Mucosa of descending colon (tissue), 3 donors: Measurements from ENCODE around the gene AQP6. TPM values are rescaled to one million over a fixed set of nuclear protein-coding genes. Genes with fewer than 3 reads are reported as not detected.

Experiments
- ATAC-seq: fragments of 200-7000 bp; cut with Tn5 transposase; one replicate; pipeline ENCODE4 v1.9.1; 2020; ENCODE audit warnings: mild to moderate bottlenecking, moderate library complexity
- DNase-seq, 3 donors: peaks; one replicate each; pipeline ENCODE4 v3.0.0-alpha.2; 2020
- H3K36me3 ChIP-seq: fragments of 200-600 bp; one replicate; pipeline ENCODE4 v1.8.0; 2021; ENCODE audit warnings: low read depth, mild to moderate bottlenecking
- H3K4me1 ChIP-seq: fragments of 200-600 bp; one replicate; pipeline ENCODE4 v1.8.0; 2021; ENCODE audit warnings: low read depth, mild to moderate bottlenecking
- H3K4me3 ChIP-seq: fragments of 200-600 bp; one replicate; pipeline ENCODE4 v1.8.0; 2021; ENCODE audit warnings: mild to moderate bottlenecking
- H3K9me3 ChIP-seq: fragments of 200-600 bp; one replicate; pipeline ENCODE4 v1.8.0; 2021; ENCODE audit warnings: mild to moderate bottlenecking
- intact Hi-C, 2 donors: fragments of 100-400 bp; cut with DNase I in 1 of 2; cut with micrococcal nuclease in 1 of 2; formaldehyde crosslinking; loops; one replicate each; pipeline versions ENCODE4 v1.11.0 to v1.11.1; 2022; cut with DNase I, micrococcal nuclease
- total RNA-seq, 3 donors: library from RNA; stranded (reverse); fragmentation: NEBNext Ultra II Directional in 2 of 3; extraction: Animal tissue kit (Norgen Biotek cat#: 25700) in 2 of 3; gene quantifications; one replicate each; pipeline versions ENCODE4 v1.2.1 to v1.2.4, GENCODE V29; 2021 to 2023
- TF ChIP-seq, protein P1 (sequence below): fragments of 200-600 bp; IDR thresholded peaks from one replicate; pipeline ENCODE4 v1.8.0; 2022; ENCODE audit warnings: antibody characterized with exemption, mild to moderate bottlenecking
- donor health status: DM: no; HTN: no; CAD: no; lungs with moderate emphysema.
- donor health status: DM: no; HTN: no; CAD: no.
- donor health status: DM: no; HTN: yes; CAD: no.

Gene AQP6
- total RNA-seq, 3 donors from 2014 or later, result 0.54 TPM; not detected in 2

DNA sequence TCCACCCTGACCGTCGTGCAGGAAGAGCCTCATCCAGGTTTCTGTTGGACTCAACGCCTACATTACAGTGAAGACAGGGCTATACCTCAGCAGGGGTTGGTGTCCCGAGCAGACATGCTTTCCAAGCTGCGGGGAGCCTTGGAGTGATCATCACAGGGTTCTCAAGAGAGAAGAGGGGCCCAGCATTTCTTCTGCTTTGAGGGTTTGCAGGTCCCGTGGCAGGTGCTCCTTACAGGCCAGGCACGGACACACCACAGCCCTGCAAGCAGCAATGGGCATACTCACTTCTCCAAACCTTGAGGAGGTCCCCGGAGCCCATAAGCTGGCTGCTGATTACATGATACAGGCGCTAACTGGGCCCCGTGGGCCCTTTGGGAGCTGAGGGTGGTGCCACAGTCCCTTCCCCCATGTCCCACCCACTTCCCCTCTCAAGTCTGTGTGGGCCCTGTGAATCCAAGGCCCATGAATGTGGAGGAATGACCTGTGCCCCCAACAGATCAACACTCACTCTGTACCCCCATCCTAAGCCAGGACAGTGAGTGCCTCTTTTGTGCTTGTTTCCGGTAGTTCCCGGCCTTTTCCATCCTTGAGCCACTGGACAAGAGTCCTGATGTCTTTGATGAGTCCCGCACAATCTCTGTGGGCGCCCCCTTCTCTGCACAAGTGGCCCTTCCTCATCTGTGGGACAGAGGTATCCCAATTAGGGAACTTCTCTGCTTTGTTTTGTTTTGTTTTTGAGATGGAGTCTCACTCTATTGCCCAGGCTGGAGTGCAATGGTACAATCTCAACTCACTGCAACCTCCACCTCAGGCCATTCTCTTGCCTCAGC lies 21.1 kb upstream of the AQP6 start:
- Histone ChIP-seq H3K9me3 (no peaks in the 10 kb centered on the region), H3K4me3 (no peak overlapping the region), H3K36me3 (no peaks in the 10 kb centered on the region), H3K4me1 (no peaks in the 10 kb centered on the region)
- TF ChIP-seq, protein P1, sequence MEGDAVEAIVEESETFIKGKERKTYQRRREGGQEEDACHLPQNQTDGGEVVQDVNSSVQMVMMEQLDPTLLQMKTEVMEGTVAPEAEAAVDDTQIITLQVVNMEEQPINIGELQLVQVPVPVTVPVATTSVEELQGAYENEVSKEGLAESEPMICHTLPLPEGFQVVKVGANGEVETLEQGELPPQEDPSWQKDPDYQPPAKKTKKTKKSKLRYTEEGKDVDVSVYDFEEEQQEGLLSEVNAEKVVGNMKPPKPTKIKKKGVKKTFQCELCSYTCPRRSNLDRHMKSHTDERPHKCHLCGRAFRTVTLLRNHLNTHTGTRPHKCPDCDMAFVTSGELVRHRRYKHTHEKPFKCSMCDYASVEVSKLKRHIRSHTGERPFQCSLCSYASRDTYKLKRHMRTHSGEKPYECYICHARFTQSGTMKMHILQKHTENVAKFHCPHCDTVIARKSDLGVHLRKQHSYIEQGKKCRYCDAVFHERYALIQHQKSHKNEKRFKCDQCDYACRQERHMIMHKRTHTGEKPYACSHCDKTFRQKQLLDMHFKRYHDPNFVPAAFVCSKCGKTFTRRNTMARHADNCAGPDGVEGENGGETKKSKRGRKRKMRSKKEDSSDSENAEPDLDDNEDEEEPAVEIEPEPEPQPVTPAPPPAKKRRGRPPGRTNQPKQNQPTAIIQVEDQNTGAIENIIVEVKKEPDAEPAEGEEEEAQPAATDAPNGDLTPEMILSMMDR, result no peak
- DNase-seq (no peak), ATAC-seq (no peak)
- intact Hi-C loops, result no loop called here

- DNase-seq (no peak), ATAC-seq (peak; percentile 26)
- Histone ChIP-seq H3K4me1 (no peaks in the 10 kb centered on the region), H3K36me3 (no peaks in the 10 kb centered on the region), H3K9me3 (no peaks in the 10 kb centered on the region), H3K4me3 (no peak overlapping the region)
- TF ChIP-seq, protein P1, result no peak
- intact Hi-C loops, result no loop called here
These were observed 20.2 kb upstream of the AQP6 start for GRCh38 chr12:49952391-49953055.

DNA sequence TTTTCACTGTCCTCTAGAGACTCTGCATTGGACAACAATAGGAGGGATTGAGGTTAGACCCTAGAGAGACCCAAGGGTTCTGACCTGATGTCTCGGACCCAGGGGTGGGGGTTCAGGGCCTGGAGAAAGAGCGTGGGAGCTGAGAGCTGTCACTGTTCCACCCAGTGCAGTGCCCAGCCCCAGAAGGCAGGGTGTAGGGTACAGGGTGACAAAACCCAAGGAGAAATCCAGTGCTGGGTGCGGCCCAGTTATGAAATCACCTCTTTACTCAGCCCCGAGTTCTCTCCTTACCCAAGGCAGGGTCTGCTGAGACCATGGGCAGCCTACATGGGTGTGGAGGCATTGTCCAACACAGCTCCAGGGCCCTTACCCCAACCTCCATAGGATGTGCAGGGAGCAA lies 19.6 kb upstream of the AQP6 start:
- intact Hi-C loops, result no loop called here
- Histone ChIP-seq H3K4me3 (no peak overlapping the region), H3K4me1 (no peaks in the 10 kb centered on the region), H3K9me3 (no peaks in the 10 kb centered on the region), H3K36me3 (no peaks in the 10 kb centered on the region)
- TF ChIP-seq, protein P1, result no peak
- DNase-seq (no peak), ATAC-seq (peak; percentile 10)

DNA sequence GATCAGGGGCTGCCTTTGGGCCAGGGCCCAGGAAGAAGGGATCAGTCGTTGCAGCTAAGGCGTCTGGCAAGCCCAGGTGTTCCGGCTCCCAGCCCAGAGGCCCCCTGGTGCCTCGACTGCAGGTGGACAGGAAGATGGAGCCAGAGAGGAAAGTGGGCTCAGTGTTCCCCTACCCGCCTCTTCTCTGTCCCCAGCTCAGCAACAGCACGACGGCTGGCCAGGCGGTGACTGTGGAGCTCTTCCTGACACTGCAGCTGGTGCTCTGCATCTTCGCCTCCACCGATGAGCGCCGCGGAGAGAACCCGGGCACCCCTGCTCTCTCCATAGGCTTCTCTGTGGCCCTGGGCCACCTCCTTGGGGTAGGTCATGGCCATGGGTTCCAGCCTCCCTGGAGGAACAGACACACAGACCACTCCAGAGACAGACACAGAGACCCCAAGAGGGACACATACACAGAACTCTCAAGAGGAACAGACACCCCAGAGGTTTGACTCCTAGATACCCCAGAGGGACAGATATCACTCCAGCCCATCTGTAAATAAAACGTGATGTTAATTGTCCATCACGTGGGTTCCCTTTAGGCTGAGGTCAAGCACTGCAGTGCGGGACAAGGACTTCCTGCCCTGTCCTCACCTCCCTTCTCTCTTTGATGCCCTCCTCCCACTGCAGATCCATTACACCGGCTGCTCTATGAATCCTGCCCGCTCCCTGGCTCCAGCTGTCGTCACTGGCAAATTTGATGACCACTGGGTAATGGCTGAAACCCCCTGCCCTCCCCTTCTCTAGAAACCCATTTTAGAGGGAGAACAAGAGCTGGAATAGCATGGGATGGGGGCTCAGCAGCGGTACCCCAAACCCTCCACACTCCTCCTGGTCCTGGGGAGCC lies 18.5 kb upstream of the AQP6 start:
- TF ChIP-seq, protein P1, result no peak
- Histone ChIP-seq H3K4me1 (no peaks in the 10 kb centered on the region), H3K9me3 (no peaks in the 10 kb centered on the region), H3K4me3 (no peak overlapping the region), H3K36me3 (no peaks in the 10 kb centered on the region)
- DNase-seq, result no peak
- intact Hi-C loops, result no loop called here
- ATAC-seq, result no peak
